Activated T-cell treated with anti-CD3 and anti-CD28 coated beads for 24 hours (primary cell): Measurements from ENCODE around the gene DDX19B.
"Not testable (repeated sequence)": the region's sequence is repeated elsewhere in the genome, so short reads cannot be mapped to it uniquely, and the experiment has no call there.

ENCODE experiments used
- DNase-seq: peaks from one replicate; pipeline ENCODE4 v3.0.0-alpha.2; 2020; ENCODE audit warnings: low read depth

Gene DDX19B

GRCh38 chr16:70298988-70299938 is at the start of gene DDX19B:
DDX19B (plus strand) TSS chr16:70299186; CDS start chr16:70299298, 112 bp downstream.
- peak; percentile 41 for DNase-seq

- DNase-seq = not testable (repeated sequence)
These were observed 49.3 kb upstream of the DDX19B start for GRCh38 chr16:70249697-70250096.

- peak; percentile 25 for DNase-seq
These were observed 48.0 kb upstream of the DDX19B start for GRCh38 chr16:70250748-70251628.

GRCh38 chr16:70251629-70252354 is 47.2 kb upstream of the DDX19B start, which contains the start of gene EXOSC6:
EXOSC6 (minus strand) TSS chr16:70251940; CDS start chr16:70251900, 40 bp downstream.
- peak; percentile 88 for DNase-seq

- DNase-seq = no peak
These were observed 46.5 kb upstream of the DDX19B start for GRCh38 chr16:70252355-70252988.

GRCh38 chr16:70253291-70254106 is 45.5 kb upstream of the DDX19B start:
- no peak for DNase-seq

GRCh38 chr16:70254180-70254964 is 44.6 kb upstream of the DDX19B start:
- DNase-seq = no peak

GRCh38 chr16:70254965-70255286 is 44.1 kb upstream of the DDX19B start:
- no peak for DNase-seq

GRCh38 chr16:70255574-70255973 is 43.4 kb upstream of the DDX19B start:
- no peak for DNase-seq

- DNase-seq = no peak
These were observed 41.6 kb upstream of the DDX19B start for GRCh38 chr16:70257391-70257790.

GRCh38 chr16:70258065-70258464 is 40.9 kb upstream of the DDX19B start:
- DNase-seq = no peak

- no peak for DNase-seq
These were observed 40.0 kb upstream of the DDX19B start for GRCh38 chr16:70258946-70259345.

GRCh38 chr16:70259903-70260302 is 39.1 kb upstream of the DDX19B start:
- DNase-seq = not testable (repeated sequence)

- DNase-seq = no peak
These were observed 31.5 kb upstream of the DDX19B start for GRCh38 chr16:70267516-70267915.

GRCh38 chr16:70267922-70268321 is 31.1 kb upstream of the DDX19B start:
- DNase-seq = not testable (repeated sequence)

- DNase-seq = no peak
These were observed 29.5 kb upstream of the DDX19B start for GRCh38 chr16:70269471-70269870.

GRCh38 chr16:70270176-70270575 is 28.8 kb upstream of the DDX19B start:
- no peak for DNase-seq

- no peak for DNase-seq
These were observed 27.3 kb upstream of the DDX19B start for GRCh38 chr16:70271696-70272095.

GRCh38 chr16:70276392-70276791 is 22.6 kb upstream of the DDX19B start:
- no peak for DNase-seq
